Liver (tissue), 3 donors: ENCODE data around the gene CTXN1.

ENCODE experiments used
- REST ChIP-seq: IDR thresholded peaks from 2 replicates; pipeline ENCODE4 v1.6.1; 2016; ENCODE audit warnings: antibody characterized with exemption, mild to moderate bottlenecking
- TF ChIP-seq, protein P1 (sequence below): IDR thresholded peaks from 2 replicates; pipeline ENCODE4 v1.6.1; 2016; ENCODE audit warnings: antibody characterized with exemption
- TF ChIP-seq, protein P2 (sequence below): fragments of 150-350 bp; IDR thresholded peaks from 2 replicates; pipeline ENCODE4 v1.5.1; 2017; ENCODE audit warnings: improper control_type of control experiment, low read depth, low read length; ENCODE audit not compliant: missing input control
- donor health status: healthy.
- donor health status: healthy.

GRCh38 chr19:7900401-7900870 is 25.5 kb downstream of the CTXN1 start:
- TF ChIP-seq, protein P1, sequence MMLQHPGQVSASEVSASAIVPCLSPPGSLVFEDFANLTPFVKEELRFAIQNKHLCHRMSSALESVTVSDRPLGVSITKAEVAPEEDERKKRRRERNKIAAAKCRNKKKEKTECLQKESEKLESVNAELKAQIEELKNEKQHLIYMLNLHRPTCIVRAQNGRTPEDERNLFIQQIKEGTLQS: no peak
- TF ChIP-seq, protein P2, sequence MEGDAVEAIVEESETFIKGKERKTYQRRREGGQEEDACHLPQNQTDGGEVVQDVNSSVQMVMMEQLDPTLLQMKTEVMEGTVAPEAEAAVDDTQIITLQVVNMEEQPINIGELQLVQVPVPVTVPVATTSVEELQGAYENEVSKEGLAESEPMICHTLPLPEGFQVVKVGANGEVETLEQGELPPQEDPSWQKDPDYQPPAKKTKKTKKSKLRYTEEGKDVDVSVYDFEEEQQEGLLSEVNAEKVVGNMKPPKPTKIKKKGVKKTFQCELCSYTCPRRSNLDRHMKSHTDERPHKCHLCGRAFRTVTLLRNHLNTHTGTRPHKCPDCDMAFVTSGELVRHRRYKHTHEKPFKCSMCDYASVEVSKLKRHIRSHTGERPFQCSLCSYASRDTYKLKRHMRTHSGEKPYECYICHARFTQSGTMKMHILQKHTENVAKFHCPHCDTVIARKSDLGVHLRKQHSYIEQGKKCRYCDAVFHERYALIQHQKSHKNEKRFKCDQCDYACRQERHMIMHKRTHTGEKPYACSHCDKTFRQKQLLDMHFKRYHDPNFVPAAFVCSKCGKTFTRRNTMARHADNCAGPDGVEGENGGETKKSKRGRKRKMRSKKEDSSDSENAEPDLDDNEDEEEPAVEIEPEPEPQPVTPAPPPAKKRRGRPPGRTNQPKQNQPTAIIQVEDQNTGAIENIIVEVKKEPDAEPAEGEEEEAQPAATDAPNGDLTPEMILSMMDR: no peak
- TF ChIP-seq REST: no peak
